Stomach (tissue), 4 donors: ENCODE measurements around the gene FAM83D.

ENCODE experiments used
- EP300 ChIP-seq: sonication (generic); formaldehyde crosslinking; IDR thresholded peaks from one replicate; pipeline ENCODE4 v1.6.1; 2017; ENCODE audit warnings: antibody characterized with exemption
- POLR2A ChIP-seq, 4 donors: fragments of 450-650 bp; IDR thresholded peaks; one replicate each; pipeline ENCODE4 v1.6.1; 2016; ENCODE audit warnings: antibody characterized with exemption in 4 of 4, control low read depth in 2 of 4, mild to moderate bottlenecking in 1 of 4, moderate library complexity in 1 of 4
- TF ChIP-seq, protein P1 (sequence below), 7 experiments: fragments of 450-650 bp in 4 of 7; fragments of 200-600 bp in 3 of 7; sonication (generic) in 3 of 7; IDR thresholded peaks; one replicate each; pipeline ENCODE4 v1.5.1; 2016 to 2019; ENCODE audit warnings: antibody characterized with exemption in 7 of 7, control low read depth in 2 of 7, mild to moderate bottlenecking in 1 of 7

DNA sequence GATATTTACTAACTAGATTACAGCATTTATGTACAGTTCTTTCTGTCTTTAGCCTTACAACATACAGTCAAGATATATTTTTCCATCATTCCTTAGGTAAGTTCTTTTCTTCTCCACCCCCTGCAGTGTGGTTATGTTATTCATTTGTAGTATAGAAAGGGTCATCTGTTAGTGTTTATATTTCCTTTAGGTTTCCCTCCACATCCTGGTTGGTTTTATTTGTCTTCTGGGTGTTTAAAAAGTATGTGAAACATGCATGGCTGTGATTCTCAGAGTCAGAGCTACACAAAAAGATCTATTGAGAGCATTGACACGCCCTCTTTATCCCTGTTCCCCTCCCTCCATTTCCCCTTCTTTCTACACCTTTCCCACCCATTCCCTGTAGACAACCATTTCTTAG lies 56.1 kb downstream of the FAM83D start:
- no peak for TF ChIP-seq POLR2A (IDR thresholded peaks at IDR 0.05)
- TF ChIP-seq, protein P1, sequence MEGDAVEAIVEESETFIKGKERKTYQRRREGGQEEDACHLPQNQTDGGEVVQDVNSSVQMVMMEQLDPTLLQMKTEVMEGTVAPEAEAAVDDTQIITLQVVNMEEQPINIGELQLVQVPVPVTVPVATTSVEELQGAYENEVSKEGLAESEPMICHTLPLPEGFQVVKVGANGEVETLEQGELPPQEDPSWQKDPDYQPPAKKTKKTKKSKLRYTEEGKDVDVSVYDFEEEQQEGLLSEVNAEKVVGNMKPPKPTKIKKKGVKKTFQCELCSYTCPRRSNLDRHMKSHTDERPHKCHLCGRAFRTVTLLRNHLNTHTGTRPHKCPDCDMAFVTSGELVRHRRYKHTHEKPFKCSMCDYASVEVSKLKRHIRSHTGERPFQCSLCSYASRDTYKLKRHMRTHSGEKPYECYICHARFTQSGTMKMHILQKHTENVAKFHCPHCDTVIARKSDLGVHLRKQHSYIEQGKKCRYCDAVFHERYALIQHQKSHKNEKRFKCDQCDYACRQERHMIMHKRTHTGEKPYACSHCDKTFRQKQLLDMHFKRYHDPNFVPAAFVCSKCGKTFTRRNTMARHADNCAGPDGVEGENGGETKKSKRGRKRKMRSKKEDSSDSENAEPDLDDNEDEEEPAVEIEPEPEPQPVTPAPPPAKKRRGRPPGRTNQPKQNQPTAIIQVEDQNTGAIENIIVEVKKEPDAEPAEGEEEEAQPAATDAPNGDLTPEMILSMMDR (IDR thresholded peaks at IDR 0.05) = no peak
- TF ChIP-seq EP300 = no peak
